IMR-90 (cell line): ENCODE results near the gene OXSM. TPM values are rescaled to one million over a fixed set of nuclear protein-coding genes. Genes with fewer than 3 reads are reported as not detected.

Source experiments
- ATAC-seq: fragments of 200-7000 bp; cut with Tn5 transposase; 2 replicates; pipeline ENCODE4 v1.9.1; 2020; ENCODE audit warnings: low read depth, mild to moderate bottlenecking, moderate library complexity
- BruUV-seq: library from RNA; stranded (reverse); fragments of 400-500 nt; replicated peaks from 2 replicates; lab custom pipeline; 2021; lab: Mats Ljungman, UMichigan
- CTCF ChIA-PET: fragments of 300-600 bp; formaldehyde crosslinking; extraction: SDS; loops from one replicate; lab custom pipeline; 2021; ENCODE audit warnings: antibody characterized with exemption; lab: Yijun Ruan, JAX
- POLR2A ChIA-PET: fragments of 300-600 bp; sonication (Branson Sonifier 250); formaldehyde crosslinking; loops from one replicate; lab custom pipeline; 2022; ENCODE audit warnings: antibody characterized with exemption; ENCODE audit not compliant: unreplicated experiment; lab: Charles Lee
- DNase-seq: peaks from one replicate; pipeline ENCODE4 v3.0.0; 2013
- H2AFZ ChIP-seq: replicated peaks from 2 replicates; pipeline ENCODE3; 2013; ENCODE audit warnings: low read length, mild to moderate bottlenecking; ENCODE audit not compliant: poor library complexity
- H2AK5ac ChIP-seq: 2 replicates; pipeline ENCODE4 v1.6.1; 2013; ENCODE audit warnings: low read depth, low read length, inconsistent platforms
- H2AK9ac ChIP-seq: replicated peaks from 2 replicates; pipeline ENCODE3; 2013; ENCODE audit warnings: mild to moderate bottlenecking, low read depth, low read length, moderate library complexity; ENCODE audit not compliant: poor library complexity
- H2BK120ac ChIP-seq: 2 replicates; pipeline ENCODE4 v1.6.1; 2013; ENCODE audit warnings: low read depth, low read length, inconsistent platforms
- H2BK15ac ChIP-seq: 3 replicates; pipeline ENCODE4 v1.6.1; 2013; ENCODE audit warnings: low read depth, low read length, inconsistent platforms
- H2BK20ac ChIP-seq: 2 replicates; pipeline ENCODE4 v1.6.1; 2013; ENCODE audit warnings: low read depth, mild to moderate bottlenecking, inconsistent platforms, low read length, moderate library complexity
- H2BK5ac ChIP-seq: 2 replicates; pipeline ENCODE4 v1.6.1; 2013; ENCODE audit warnings: mild to moderate bottlenecking, low read depth, low read length, inconsistent platforms; ENCODE audit not compliant: poor library complexity, severe bottlenecking
- H3K14ac ChIP-seq: replicated peaks from 2 replicates; pipeline ENCODE4 v1.6.1; 2013; ENCODE audit warnings: low read depth, low read length, inconsistent platforms
- H3K18ac ChIP-seq: 2 replicates; pipeline ENCODE4 v1.6.1; 2013; ENCODE audit warnings: low read depth, low read length, control low read depth
- H3K23ac ChIP-seq: 2 replicates; pipeline ENCODE4 v1.6.1; 2013; ENCODE audit warnings: low read depth, low read length, inconsistent platforms
- H3K27ac ChIP-seq: 2 replicates; pipeline ENCODE4 v1.5.1; 2013; ENCODE audit warnings: mild to moderate bottlenecking, control low read depth, low read length; ENCODE audit not compliant: insufficient read depth
- H3K27me3 ChIP-seq: 2 replicates; pipeline ENCODE4 v1.6.1; 2013; ENCODE audit warnings: low read length; ENCODE audit not compliant: control insufficient read depth, insufficient read depth
- H3K36me3 ChIP-seq: 2 replicates; pipeline ENCODE4 v1.6.1; 2013; ENCODE audit warnings: low read length, mixed read lengths; ENCODE audit not compliant: control insufficient read depth, insufficient read depth
- H3K4ac ChIP-seq: 2 replicates; pipeline ENCODE4 v1.6.1; 2013; ENCODE audit warnings: low read depth, low read length, inconsistent platforms
- H3K4me1 ChIP-seq: 2 replicates; pipeline ENCODE4 v1.6.1; 2013; ENCODE audit warnings: low read length, mixed read lengths; ENCODE audit not compliant: control insufficient read depth, insufficient read depth
- H3K4me2 ChIP-seq: 2 replicates; pipeline ENCODE4 v1.6.1; 2013; ENCODE audit warnings: low read depth, mild to moderate bottlenecking, control low read depth, low read length, moderate library complexity
- H3K4me3 ChIP-seq: 2 replicates; pipeline ENCODE4 v1.5.1; 2013; ENCODE audit warnings: low read depth, mild to moderate bottlenecking, control low read depth, low read length, moderate library complexity; ENCODE audit not compliant: insufficient read depth
- H3K56ac ChIP-seq: 2 replicates; pipeline ENCODE4 v1.6.1; 2013; ENCODE audit warnings: low read length, inconsistent platforms; ENCODE audit not compliant: insufficient read depth; ENCODE audit errors: extremely low read depth
- H3K79me1 ChIP-seq, 2 experiments: 2 replicates each; pipeline ENCODE4 v1.6.1; 2013; ENCODE audit warnings: low read length in 2 of 2, inconsistent platforms in 1 of 2, low read depth in 1 of 2
- H3K9ac ChIP-seq: 2 replicates; pipeline ENCODE4 v1.6.1; 2013; ENCODE audit warnings: low read depth, low read length, control low read depth
- H3K9me1 ChIP-seq: 2 replicates; pipeline ENCODE4 v1.6.1; 2013; ENCODE audit warnings: low read length, inconsistent platforms; ENCODE audit not compliant: insufficient read depth
- H3K9me3 ChIP-seq: 2 replicates; pipeline ENCODE4 v1.6.1; 2013; ENCODE audit warnings: low read length; ENCODE audit not compliant: control insufficient read depth, insufficient read depth
- H4K20me1 ChIP-seq: 2 replicates; pipeline ENCODE4 v1.6.1; 2013; ENCODE audit warnings: low read length, inconsistent platforms; ENCODE audit not compliant: insufficient read depth
- H4K5ac ChIP-seq: 2 replicates; pipeline ENCODE4 v1.6.1; 2013; ENCODE audit warnings: mild to moderate bottlenecking, low read depth, low read length, control low read depth
- H4K8ac ChIP-seq, 2 experiments: 2 replicates each; pipeline ENCODE4 v1.6.1; 2013; ENCODE audit warnings: low read depth in 2 of 2, low read length in 2 of 2, control low read depth in 1 of 2, inconsistent platforms in 1 of 2
- H4K91ac ChIP-seq: 2 replicates; pipeline ENCODE4 v1.6.1; 2013; ENCODE audit warnings: low read depth, low read length, inconsistent platforms; ENCODE audit not compliant: insufficient read depth
- BHLHE40 ChIP-seq: fragments of 150-350 bp; IDR thresholded peaks from 2 replicates; pipeline ENCODE4 v1.6.1; 2016; ENCODE audit warnings: mild to moderate bottlenecking, low read depth, low read length
- CEBPB ChIP-seq: IDR thresholded peaks from 2 replicates; pipeline ENCODE4 v1.6.1; 2012; ENCODE audit warnings: low read depth, low read length, improper control_type of control experiment
- CHD1 ChIP-seq: IDR thresholded peaks from 2 replicates; pipeline ENCODE4 v1.6.1; 2012; ENCODE audit warnings: low read depth, low read length, improper control_type of control experiment
- ELK1 ChIP-seq: fragments of 150-350 bp; IDR thresholded peaks from 2 replicates; pipeline ENCODE4 v1.6.1; 2016; ENCODE audit warnings: low read depth, mild to moderate bottlenecking, low read length, moderate library complexity, borderline replicate concordance
- FOS ChIP-seq: fragments of 150-350 bp; IDR thresholded peaks from 2 replicates; pipeline ENCODE4 v1.6.1; 2016; ENCODE audit warnings: low read depth, low read length
- MAFK ChIP-seq: IDR thresholded peaks from 2 replicates; pipeline ENCODE4 v1.6.1; 2012; ENCODE audit warnings: low read depth, low read length, improper control_type of control experiment
- MAZ ChIP-seq: IDR thresholded peaks from 2 replicates; pipeline ENCODE4 v1.6.1; 2012; ENCODE audit warnings: low read depth, mild to moderate bottlenecking, low read length, improper control_type of control experiment, moderate library complexity, borderline replicate concordance
- MXI1 ChIP-seq: IDR thresholded peaks from 2 replicates; pipeline ENCODE4 v1.6.1; 2012; ENCODE audit warnings: low read depth, mild to moderate bottlenecking, low read length, moderate library complexity, borderline replicate concordance
- NFE2L2 ChIP-seq: fragments of 150-350 bp; IDR thresholded peaks from 2 replicates; pipeline ENCODE4 v1.6.1; 2016; ENCODE audit warnings: low read depth, mild to moderate bottlenecking, low read length
- POLR2A ChIP-seq: IDR thresholded peaks from 2 replicates; pipeline ENCODE4 v1.6.1; 2012; ENCODE audit warnings: mild to moderate bottlenecking, low read depth, low read length
- RAD21 ChIP-seq: IDR thresholded peaks from 2 replicates; pipeline ENCODE4 v1.6.1; 2012; ENCODE audit warnings: low read length, improper control_type of control experiment
- RCOR1 ChIP-seq: IDR thresholded peaks from 2 replicates; pipeline ENCODE4 v1.6.1; 2012; ENCODE audit warnings: mild to moderate bottlenecking, low read length, improper control_type of control experiment; ENCODE audit not compliant: insufficient replicate concordance
- RFX5 ChIP-seq: IDR thresholded peaks from 2 replicates; pipeline ENCODE4 v1.8.0; 2012; ENCODE audit warnings: low read depth, mild to moderate bottlenecking, low read length, moderate library complexity
- SMC3 ChIP-seq: fragments of 150-350 bp; IDR thresholded peaks from 2 replicates; pipeline ENCODE4 v1.6.1; 2016; ENCODE audit warnings: low read depth, mild to moderate bottlenecking, antibody characterized with exemption, low read length, moderate library complexity
- USF2 ChIP-seq: fragments of 150-350 bp; IDR thresholded peaks from 2 replicates; pipeline ENCODE4 v1.6.1; 2017; ENCODE audit warnings: mild to moderate bottlenecking, antibody characterized with exemption, low read length, low read depth
- WGBS, 2 experiments: methylation state at CpG; one replicate each; pipeline versions ENCODE4 v1.1.5 to v1.1.7; 2013; ENCODE audit warnings: missing lambda C conversion rate in 2 of 2; ENCODE audit not compliant: insufficient read length in 1 of 2; ENCODE audit errors: extremely low coverage in 2 of 2; 5-methylcytosine and 5-hydroxymethylcytosine counted together
- dilution Hi-C: fragments of 300-500 bp; cut with HindIII; formaldehyde crosslinking; loops from one replicate; pipeline ENCODE4 v1.14.3; 2018; ENCODE audit warnings: low sequenced_read_pairs; ENCODE audit not compliant: unreplicated experiment
- in situ Hi-C: fragments of 300-500 bp; cut with MboI; formaldehyde crosslinking; loops from 3 replicates; pipeline ENCODE4 v1.14.3; 2019; ENCODE audit warnings: low sequenced_read_pairs, inconsistent platforms, mixed read lengths
- intact Hi-C: fragments of 100-400 bp; cut with micrococcal nuclease; formaldehyde crosslinking; loops from 2 replicates; pipeline ENCODE4 v1.10.0; 2022
- polyA plus RNA-seq, 3 experiments: library from polyadenylated mRNA; depleted of rRNA; stranded (reverse); fragments of >200 nt; gene quantifications; 2 replicates each; pipeline ENCODE4 v1.2.3, GENCODE V29; 2012; ENCODE audit warnings: low replicate concordance in 1 of 3
- total RNA-seq: library from RNA; depleted of rRNA; stranded (reverse); fragments of >200 nt; gene quantifications from 2 replicates; pipeline ENCODE4 v1.2.3, GENCODE V29; 2012

Gene OXSM
- total and polyA plus RNA-seq, 2 of the 4 experiments (the other 2 are of a cell fraction), result 11.4 to 15.4 TPM

- Histone ChIP-seq H4K20me1 (no peaks in the 10 kb centered on the region), H2BK20ac (no peak overlapping the region), H3K79me1 (no peaks in the 10 kb centered on the region), H4K8ac (no peak overlapping the region), H2BK15ac (no peak overlapping the region), H3K4me2 (no peak overlapping the region), H3K9ac (no peak overlapping the region), H3K36me3 (no peaks in the 10 kb centered on the region), H2BK5ac (no peak overlapping the region), H3K27me3 (no peaks in the 10 kb centered on the region), H3K9me1 (no peaks in the 10 kb centered on the region), H3K4me3 (no peak overlapping the region), H2AK5ac (no peak overlapping the region), H3K4me1 (no peaks in the 10 kb centered on the region), H3K4ac (no peak overlapping the region), H3K18ac (no peak overlapping the region), H3K56ac (no peak overlapping the region), H4K91ac (no peak overlapping the region), H3K14ac (no peak overlapping the region), H3K9me3 (no peaks in the 10 kb centered on the region), H4K5ac (no peak overlapping the region), H2BK120ac (no peak overlapping the region), H3K27ac (no peak overlapping the region), H2AFZ (no peak overlapping the region), H3K23ac (no peak overlapping the region), H2AK9ac (no peak overlapping the region)
- TF ChIP-seq USF2 (no peak), POLR2A (no peak), CEBPB (no peak), SMC3 (no peak), FOS (no peak), NFE2L2 (no peak), RAD21 (no peak), RFX5 (no peak), ELK1 (no peak), MAZ (no peak), MXI1 (no peak), MAFK (no peak), RCOR1 (no peak), BHLHE40 (no peak), CHD1 (no peak)
- in situ Hi-C loops (no loop called here), intact Hi-C loops (no loop called here), dilution Hi-C loops (no loop called here)
- no TSS peak for BruUV-seq
- CTCF ChIA-PET, result no interaction called here
- POLR2A ChIA-PET, result no interaction called here
- no peak for ATAC-seq
- no CpG with 5 or more reads among the region's 2 CpGs for WGBS, 2 experiments
- DNase-seq, result no peak
Observed at GRCh38 chr3:25803833-25804232, 13.9 kb downstream of the OXSM start.
